ENCODE results near the gene ALX4. TPM values are rescaled to one million over a fixed set of nuclear protein-coding genes. Genes with fewer than 3 reads are reported as not detected.

Gene ALX4
- total RNA-seq, 4 donors from 2014 or later = 0.31 TPM; not detected in 3

DNA sequence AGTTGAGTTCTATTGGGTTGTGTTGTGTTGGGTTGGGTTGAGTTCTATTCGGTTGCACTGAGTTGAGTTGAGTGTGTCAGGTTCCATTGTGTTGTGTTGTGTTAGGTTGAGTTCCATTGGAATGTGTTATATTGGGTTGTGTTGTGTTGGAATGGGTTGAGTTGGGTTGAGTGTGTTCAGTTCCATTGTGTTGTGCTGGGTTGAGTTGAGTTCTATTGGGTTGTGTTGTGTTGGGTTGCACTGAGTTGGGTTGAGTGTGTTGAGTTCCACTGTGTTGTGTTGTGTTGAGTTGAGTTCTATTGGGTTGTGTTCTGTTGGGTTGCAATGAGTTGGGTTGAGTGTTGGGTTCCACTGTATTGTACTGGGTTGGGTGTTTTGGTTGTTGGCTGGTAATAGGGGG lies 35.5 kb downstream of the ALX4 start:
- Histone ChIP-seq H3K36me3 (no peaks in the 10 kb centered on the region), H3K4me1 (no peaks in the 10 kb centered on the region), H3K9me3 (no peaks in the 10 kb centered on the region), H3K27ac (no peak overlapping the region), H3K27me3 (peaks cover 16% of the 10 kb centered on the region), H3K4me3 (no peak overlapping the region)
- ATAC-seq = no peak
- WGBS, 2 donors (ENCODE audit: low coverage in 1 of 2) = 67 to 71% methylated on average over 1 of the region's 1 CpG
- TF ChIP-seq, protein P1, sequence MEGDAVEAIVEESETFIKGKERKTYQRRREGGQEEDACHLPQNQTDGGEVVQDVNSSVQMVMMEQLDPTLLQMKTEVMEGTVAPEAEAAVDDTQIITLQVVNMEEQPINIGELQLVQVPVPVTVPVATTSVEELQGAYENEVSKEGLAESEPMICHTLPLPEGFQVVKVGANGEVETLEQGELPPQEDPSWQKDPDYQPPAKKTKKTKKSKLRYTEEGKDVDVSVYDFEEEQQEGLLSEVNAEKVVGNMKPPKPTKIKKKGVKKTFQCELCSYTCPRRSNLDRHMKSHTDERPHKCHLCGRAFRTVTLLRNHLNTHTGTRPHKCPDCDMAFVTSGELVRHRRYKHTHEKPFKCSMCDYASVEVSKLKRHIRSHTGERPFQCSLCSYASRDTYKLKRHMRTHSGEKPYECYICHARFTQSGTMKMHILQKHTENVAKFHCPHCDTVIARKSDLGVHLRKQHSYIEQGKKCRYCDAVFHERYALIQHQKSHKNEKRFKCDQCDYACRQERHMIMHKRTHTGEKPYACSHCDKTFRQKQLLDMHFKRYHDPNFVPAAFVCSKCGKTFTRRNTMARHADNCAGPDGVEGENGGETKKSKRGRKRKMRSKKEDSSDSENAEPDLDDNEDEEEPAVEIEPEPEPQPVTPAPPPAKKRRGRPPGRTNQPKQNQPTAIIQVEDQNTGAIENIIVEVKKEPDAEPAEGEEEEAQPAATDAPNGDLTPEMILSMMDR (IDR thresholded peaks at IDR 0.05) = no peak
- no peak for TF ChIP-seq EP300 (IDR thresholded peaks at IDR 0.05)
- no peak for TF ChIP-seq POLR2A (IDR thresholded peaks at IDR 0.05)

- Histone ChIP-seq H3K9me3 (no peaks in the 10 kb centered on the region), H3K27ac (no peak overlapping the region), H3K4me1 (no peaks in the 10 kb centered on the region), H3K4me3 (no peak overlapping the region), H3K27me3 (peaks cover 17% of the 10 kb centered on the region), H3K36me3 (no peaks in the 10 kb centered on the region)
- ATAC-seq = no peak
- WGBS, 2 donors (ENCODE audit: low coverage in 1 of 2) = 93% methylated on average over 4 of the region's 6 CpGs; no CpG with 5 or more reads in 1 of the 2 donors
- TF ChIP-seq POLR2AphosphoS5 (IDR thresholded peaks at IDR 0.05) (no peak), POLR2A (IDR thresholded peaks at IDR 0.05) (no peak), EP300 (IDR thresholded peaks at IDR 0.05) (no peak)
- TF ChIP-seq, protein P1 (IDR thresholded peaks at IDR 0.05) = no peak
Observed at GRCh38 chr11:44271286-44271685, 38.7 kb downstream of the ALX4 start.

- Histone ChIP-seq H3K27me3 (peaks cover 17% of the 10 kb centered on the region), H3K4me1 (no peaks in the 10 kb centered on the region), H3K36me3 (no peaks in the 10 kb centered on the region), H3K9me3 (no peaks in the 10 kb centered on the region), H3K27ac (no peak overlapping the region), H3K4me3 (no peak overlapping the region)
- WGBS, 2 donors (ENCODE audit: low coverage in 1 of 2) = 80 to 87% methylated on average over 1 to 4 of the region's 20 CpGs
- ATAC-seq = no peak
- TF ChIP-seq POLR2A (IDR thresholded peaks at IDR 0.05) (no peak), POLR2AphosphoS5 (IDR thresholded peaks at IDR 0.05) (no peak), EP300 (IDR thresholded peaks at IDR 0.05) (no peak)
- TF ChIP-seq, protein P1 (IDR thresholded peaks at IDR 0.05) = no peak
Observed at GRCh38 chr11:44270403-44271273, 39.3 kb downstream of the ALX4 start.

DNA sequence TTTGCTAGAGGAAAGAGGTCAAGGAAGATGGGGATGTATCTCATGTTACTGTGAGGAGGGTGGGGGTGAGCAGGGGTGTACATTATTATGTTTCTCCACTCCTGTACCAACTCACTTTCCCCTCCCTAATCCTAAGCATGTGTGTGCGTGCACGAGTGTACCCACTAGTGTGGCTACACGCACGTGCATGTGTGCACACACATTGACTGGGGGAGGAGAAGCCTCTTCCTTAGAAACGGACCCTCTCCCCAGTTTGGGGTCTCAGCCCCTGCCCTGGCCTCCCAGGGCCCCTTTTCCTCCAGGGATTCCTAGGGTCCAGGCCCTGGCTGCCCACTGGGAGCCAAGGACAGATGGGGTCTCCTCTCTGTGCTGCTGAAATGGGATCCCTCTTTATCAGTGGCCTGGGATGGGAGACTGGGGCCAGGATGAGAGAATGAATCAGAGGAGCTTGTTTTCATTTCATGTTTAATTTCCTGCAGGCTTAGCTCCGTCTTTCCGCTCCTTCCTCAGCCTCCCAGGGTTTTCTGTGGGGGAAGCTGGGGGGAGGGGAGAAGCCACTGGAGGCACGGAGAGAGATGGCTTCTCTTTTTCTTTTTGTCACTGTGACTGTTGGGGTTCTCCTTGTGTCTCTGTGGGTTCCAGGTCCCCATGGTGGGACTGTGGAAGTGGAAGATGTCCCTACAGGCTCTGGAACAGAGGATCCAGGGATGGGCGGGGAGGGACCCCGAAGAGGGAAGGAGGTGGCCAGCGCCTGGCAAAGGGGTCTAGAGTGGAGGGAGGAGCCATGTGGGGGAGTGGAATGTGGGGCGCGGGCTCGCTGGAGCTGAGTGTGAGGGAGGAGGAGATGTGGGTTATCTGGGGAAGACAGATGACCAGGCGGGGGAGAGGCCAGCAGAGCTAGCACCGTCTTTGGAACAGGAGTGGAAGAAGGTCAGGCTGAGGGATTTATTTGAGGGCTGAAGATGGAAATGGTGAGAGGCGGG lies 40.3 kb downstream of the ALX4 start:
- H3K4me1 ChIP-seq = no peaks in the 10 kb centered on the region
- no peak for ATAC-seq
- 45 to 53% methylated on average over 3 to 12 of the region's 17 CpGs for WGBS, 2 donors (ENCODE audit: low coverage in 1 of 2)
- no peaks in the 10 kb centered on the region for H3K9me3 ChIP-seq
- H3K4me3 ChIP-seq = no peak overlapping the region
- H3K27me3 ChIP-seq = peaks cover 23% of the 10 kb centered on the region
- no peak overlapping the region for H3K27ac ChIP-seq
- TF ChIP-seq EP300 (IDR thresholded peaks at IDR 0.05) (no peak), POLR2A (IDR thresholded peaks at IDR 0.05) (no peak), POLR2AphosphoS5 (IDR thresholded peaks at IDR 0.05) (no peak)
- TF ChIP-seq, protein P1 (IDR thresholded peaks at IDR 0.05) = no peak
- H3K36me3 ChIP-seq = no peaks in the 10 kb centered on the region

Measured in gastroesophageal sphincter (tissue), 4 donors.